OCI-LY1 (cell line): ENCODE data around the gene CRADD.
"Not testable (repeated sequence)": the region's sequence is repeated elsewhere in the genome, so short reads cannot be mapped to it uniquely, and the experiment has no call there.

ENCODE experiments used
- H2AFZ ChIP-seq: fragments of 200-600 bp; sonication (generic), shearing (Covaris generic); 2 replicates; pipeline ENCODE4 v1.6.0; 2014; ENCODE audit warnings: antibody characterized with exemption, mild to moderate bottlenecking, low read length
- H3F3A ChIP-seq: fragments of 200-600 bp; sonication (generic), shearing (Covaris generic); 2 replicates; pipeline ENCODE4 v1.6.0; 2014; ENCODE audit warnings: mild to moderate bottlenecking, antibody characterized with exemption, low read length, moderate library complexity; ENCODE audit not compliant: insufficient read depth
- H3K27ac ChIP-seq: fragments of 200-600 bp; sonication (generic); 2 replicates; pipeline ENCODE4 v1.5.1; 2014; ENCODE audit warnings: low read length, mixed run types, mild to moderate bottlenecking, low read depth; ENCODE audit not compliant: poor library complexity, severe bottlenecking
- H3K27me3 ChIP-seq: fragments of 200-600 bp; sonication (generic); 2 replicates; pipeline ENCODE4 v1.6.0; 2014; ENCODE audit warnings: antibody characterized with exemption, mild to moderate bottlenecking, low read length, moderate library complexity; ENCODE audit not compliant: insufficient read depth
- H3K36me3 ChIP-seq: fragments of 200-600 bp; sonication (generic); 2 replicates; pipeline ENCODE4 v1.6.1; 2014; ENCODE audit warnings: mild to moderate bottlenecking, antibody characterized with exemption, low read length, moderate library complexity, mixed read lengths; ENCODE audit not compliant: insufficient read depth
- H3K4me1 ChIP-seq: fragments of 200-600 bp; sonication (generic); 2 replicates; pipeline ENCODE4 v1.5.1; 2014; ENCODE audit warnings: mild to moderate bottlenecking, low read length, moderate library complexity; ENCODE audit not compliant: insufficient read depth, severe bottlenecking
- H3K4me2 ChIP-seq: fragments of 200-600 bp; sonication (generic), shearing (Covaris generic); 2 replicates; pipeline ENCODE4 v1.6.1; 2014; ENCODE audit warnings: low read length
- H3K4me3 ChIP-seq: fragments of 200-600 bp; sonication (generic); 2 replicates; pipeline ENCODE4 v1.5.1; 2014; ENCODE audit warnings: low read length, low read depth, mild to moderate bottlenecking, mixed read lengths; ENCODE audit not compliant: poor library complexity, severe bottlenecking
- H3K79me2 ChIP-seq: fragments of 200-600 bp; shearing (Covaris generic); 2 replicates; pipeline ENCODE4 v1.6.1; 2016; ENCODE audit warnings: mixed run types, low read length, mixed read lengths; ENCODE audit not compliant: insufficient read depth
- H3K9ac ChIP-seq: fragments of 200-600 bp; sonication (generic), shearing (Covaris generic); 2 replicates; pipeline ENCODE4 v1.6.1; 2014; ENCODE audit warnings: mild to moderate bottlenecking, low read length, mixed read lengths
- H3K9me2 ChIP-seq: fragments of 200-600 bp; sonication (generic), shearing (Covaris generic); 2 replicates; pipeline ENCODE4 v1.6.1; 2014; ENCODE audit warnings: low read depth, mild to moderate bottlenecking, low read length, mixed read lengths
- H3K9me3 ChIP-seq: fragments of 200-600 bp; shearing (Covaris generic); 2 replicates; pipeline ENCODE4 v1.6.1; 2014; ENCODE audit warnings: low read length, mixed read lengths
- H4K20me1 ChIP-seq: fragments of 200-600 bp; sonication (generic), shearing (Covaris generic); 2 replicates; pipeline ENCODE4 v1.6.0; 2016; ENCODE audit warnings: mild to moderate bottlenecking, low read length; ENCODE audit not compliant: insufficient read depth
- EZH2 ChIP-seq: fragments of 200-600 bp; sonication (generic), shearing (Covaris generic); IDR thresholded peaks from 2 replicates; pipeline ENCODE4 v1.8.0; 2017; ENCODE audit warnings: borderline replicate concordance, mixed run types, mild to moderate bottlenecking, antibody characterized with exemption, low read length, moderate library complexity, mixed read lengths
- TF ChIP-seq, protein P1 (sequence below): fragments of 200-600 bp; sonication (generic), shearing (Covaris generic); IDR thresholded peaks from 2 replicates; pipeline ENCODE4 v1.5.1; 2017; ENCODE audit warnings: mild to moderate bottlenecking, antibody characterized with exemption, low read length, moderate library complexity, mixed read lengths

The CRADD gene

DNA sequence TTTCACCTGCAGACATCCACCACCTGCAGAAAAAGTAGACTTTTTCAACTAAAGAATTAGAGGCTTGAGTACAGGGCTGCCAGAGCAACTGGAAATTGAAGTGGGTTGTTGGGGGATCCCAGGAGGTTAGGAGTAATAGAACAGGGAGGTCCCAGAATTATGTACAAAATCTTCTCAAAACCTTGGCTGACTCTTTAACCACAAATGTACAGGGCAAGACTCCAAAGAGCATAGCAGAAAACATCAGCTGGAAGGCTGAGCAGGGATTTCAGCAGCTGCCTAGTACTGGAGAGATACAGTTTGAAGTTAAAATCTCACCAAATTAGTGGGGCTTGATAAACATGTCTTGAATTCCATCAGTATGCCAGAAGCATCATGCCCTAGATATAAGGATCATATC is 191.6 kb downstream of the CRADD start:
- Histone ChIP-seq H3K79me2 (no peaks in the 10 kb centered on the region), H3K9me2 (no peaks in the 10 kb centered on the region), H2AFZ (no peak overlapping the region), H3K36me3 (no peaks in the 10 kb centered on the region; the same call in 1 of the 2 replicates), H3K27ac (no peak overlapping the region), H3K9me3 (peaks cover 16% of the 10 kb centered on the region), H4K20me1 (no peaks in the 10 kb centered on the region), H3K9ac (no peak overlapping the region), H3K27me3 (no peaks in the 10 kb centered on the region), H3K4me1 (no peaks in the 10 kb centered on the region), H3F3A (no peaks in the 10 kb centered on the region), H3K4me2 (no peak overlapping the region), H3K4me3 (no peak overlapping the region)
- TF ChIP-seq EZH2: no peak
- TF ChIP-seq, protein P1, sequence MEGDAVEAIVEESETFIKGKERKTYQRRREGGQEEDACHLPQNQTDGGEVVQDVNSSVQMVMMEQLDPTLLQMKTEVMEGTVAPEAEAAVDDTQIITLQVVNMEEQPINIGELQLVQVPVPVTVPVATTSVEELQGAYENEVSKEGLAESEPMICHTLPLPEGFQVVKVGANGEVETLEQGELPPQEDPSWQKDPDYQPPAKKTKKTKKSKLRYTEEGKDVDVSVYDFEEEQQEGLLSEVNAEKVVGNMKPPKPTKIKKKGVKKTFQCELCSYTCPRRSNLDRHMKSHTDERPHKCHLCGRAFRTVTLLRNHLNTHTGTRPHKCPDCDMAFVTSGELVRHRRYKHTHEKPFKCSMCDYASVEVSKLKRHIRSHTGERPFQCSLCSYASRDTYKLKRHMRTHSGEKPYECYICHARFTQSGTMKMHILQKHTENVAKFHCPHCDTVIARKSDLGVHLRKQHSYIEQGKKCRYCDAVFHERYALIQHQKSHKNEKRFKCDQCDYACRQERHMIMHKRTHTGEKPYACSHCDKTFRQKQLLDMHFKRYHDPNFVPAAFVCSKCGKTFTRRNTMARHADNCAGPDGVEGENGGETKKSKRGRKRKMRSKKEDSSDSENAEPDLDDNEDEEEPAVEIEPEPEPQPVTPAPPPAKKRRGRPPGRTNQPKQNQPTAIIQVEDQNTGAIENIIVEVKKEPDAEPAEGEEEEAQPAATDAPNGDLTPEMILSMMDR: no peak

DNA sequence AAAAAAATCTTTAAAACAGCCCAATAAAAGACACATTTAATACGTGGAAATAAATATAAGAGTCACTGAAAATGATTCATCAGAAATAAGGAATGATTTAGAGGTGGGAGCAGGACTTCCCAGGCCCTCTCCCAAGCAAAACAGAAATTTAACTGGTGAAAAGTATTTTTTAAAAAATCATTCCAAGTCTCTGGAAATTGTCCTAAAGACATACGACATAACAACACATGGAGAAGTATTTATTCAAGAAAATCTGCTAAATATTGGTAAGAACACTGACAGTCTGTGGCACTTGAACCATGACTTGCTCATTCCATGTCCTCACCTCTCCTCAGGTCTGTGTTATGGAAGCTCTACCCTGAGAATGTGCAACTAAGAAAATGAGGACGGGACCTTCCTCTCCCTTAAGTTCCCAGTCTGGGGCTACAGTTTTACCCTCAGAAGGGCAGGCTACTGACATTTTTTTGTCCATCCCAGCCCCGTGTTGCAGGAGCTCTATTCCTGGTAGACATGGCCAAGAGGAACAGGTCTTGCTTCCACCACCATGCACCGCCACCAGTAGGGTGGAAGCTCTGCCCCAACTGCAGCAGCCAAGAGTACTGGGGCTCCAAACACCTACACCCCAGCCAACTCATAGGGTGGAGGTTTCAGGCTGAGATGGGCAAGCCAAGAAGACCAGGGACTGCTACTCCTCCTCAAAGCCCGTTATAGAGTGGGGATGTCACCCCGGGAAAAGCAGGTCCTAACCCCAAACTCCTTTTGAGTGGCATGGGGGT is 193.0 kb downstream of the CRADD start:
- Histone ChIP-seq H3K27me3 (no peaks in the 10 kb centered on the region), H3K9me2 (no peaks in the 10 kb centered on the region), H3K9me3 (peaks cover 16% of the 10 kb centered on the region), H3K79me2 (no peaks in the 10 kb centered on the region), H3K27ac (no peak overlapping the region), H3F3A (no peaks in the 10 kb centered on the region), H3K4me3 (no peak overlapping the region), H2AFZ (no peak overlapping the region), H3K36me3 (no peaks in the 10 kb centered on the region; the same call in 1 of the 2 replicates), H3K4me1 (no peaks in the 10 kb centered on the region), H3K9ac (no peak overlapping the region), H4K20me1 (no peaks in the 10 kb centered on the region), H3K4me2 (no peak overlapping the region)
- no peak for TF ChIP-seq EZH2
- TF ChIP-seq, protein P1: no peak

DNA sequence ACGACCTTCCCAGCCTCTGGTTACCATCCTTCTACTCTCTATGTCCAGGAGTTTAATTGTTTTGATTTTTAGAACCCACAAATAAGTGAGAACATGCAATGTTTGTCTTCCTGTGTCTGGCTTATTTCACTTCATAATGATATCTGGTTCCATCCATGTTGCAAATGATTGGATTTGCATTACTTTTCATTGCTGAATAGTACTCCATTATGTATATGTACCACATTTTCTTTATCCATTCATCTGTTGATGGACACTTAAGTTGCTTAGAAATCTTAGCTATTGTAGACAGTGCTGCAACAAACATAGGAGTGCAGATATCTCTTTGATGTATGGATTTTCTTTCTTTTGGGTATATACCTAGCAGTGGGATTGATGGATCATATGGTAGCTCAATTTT is 194.4 kb downstream of the CRADD start:
- H2AFZ ChIP-seq, H3K27ac ChIP-seq, H3K9me2 ChIP-seq, H3K9me3 ChIP-seq, H3K9ac ChIP-seq, H3K4me1 ChIP-seq, H3F3A ChIP-seq, H3K79me2 ChIP-seq, H3K27me3 ChIP-seq, H3K4me2 ChIP-seq, H4K20me1 ChIP-seq, H3K4me3 ChIP-seq, H3K36me3 ChIP-seq: not testable (repeated sequence)

DNA sequence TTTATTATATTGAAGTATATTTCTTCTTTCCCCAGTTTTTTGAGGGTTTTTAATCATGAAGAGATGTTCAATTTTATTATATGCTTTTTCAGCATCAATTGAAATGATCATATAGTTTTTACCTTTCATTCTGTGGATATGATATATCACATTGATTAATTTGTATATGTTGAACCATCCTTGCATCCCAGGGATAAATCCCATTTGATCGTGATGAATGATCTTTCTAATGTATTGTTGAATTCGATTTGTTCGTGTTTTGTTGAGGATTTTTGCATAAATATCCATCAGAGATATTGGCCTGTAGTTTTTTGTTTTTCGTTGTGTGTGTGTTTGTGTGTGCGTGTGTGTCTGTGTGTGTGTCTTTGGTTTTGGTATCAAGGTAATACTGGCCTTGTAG is 196.4 kb downstream of the CRADD start:
- Histone ChIP-seq H3K27me3 (no peaks in the 10 kb centered on the region), H2AFZ (no peak overlapping the region), H3K9me3 (peaks cover 2% of the 10 kb centered on the region; the same call in 1 of the 2 replicates), H3K36me3 (no peaks in the 10 kb centered on the region), H4K20me1 (no peaks in the 10 kb centered on the region), H3K4me1 (no peaks in the 10 kb centered on the region), H3K9ac (no peak overlapping the region), H3K79me2 (no peaks in the 10 kb centered on the region), H3K9me2 (no peaks in the 10 kb centered on the region), H3F3A (no peaks in the 10 kb centered on the region), H3K4me2 (no peak overlapping the region), H3K4me3 (no peak overlapping the region), H3K27ac (no peak overlapping the region)
- TF ChIP-seq, protein P1: no peak
- no peak for TF ChIP-seq EZH2
